Measurements from ENCODE around the gene CDKAL1.

CDKAL1 gene

GRCh38 chr6:20620043-20620442 lies 85.8 kb downstream of the CDKAL1 start:
- H3K27ac ChIP-seq (ENCODE audit: poor library complexity, severe bottlenecking), result peak overlapping the region; percentile 31
- H3K36me3 ChIP-seq (ENCODE audit: low read depth), result no peaks in the 10 kb centered on the region
- DNase-seq (ENCODE audit: low spot score) (no peak), ATAC-seq (ENCODE audit: low read depth) (peak; percentile 60; the same call in 2 of the 3 replicates)
- TF ChIP-seq, protein P1, sequence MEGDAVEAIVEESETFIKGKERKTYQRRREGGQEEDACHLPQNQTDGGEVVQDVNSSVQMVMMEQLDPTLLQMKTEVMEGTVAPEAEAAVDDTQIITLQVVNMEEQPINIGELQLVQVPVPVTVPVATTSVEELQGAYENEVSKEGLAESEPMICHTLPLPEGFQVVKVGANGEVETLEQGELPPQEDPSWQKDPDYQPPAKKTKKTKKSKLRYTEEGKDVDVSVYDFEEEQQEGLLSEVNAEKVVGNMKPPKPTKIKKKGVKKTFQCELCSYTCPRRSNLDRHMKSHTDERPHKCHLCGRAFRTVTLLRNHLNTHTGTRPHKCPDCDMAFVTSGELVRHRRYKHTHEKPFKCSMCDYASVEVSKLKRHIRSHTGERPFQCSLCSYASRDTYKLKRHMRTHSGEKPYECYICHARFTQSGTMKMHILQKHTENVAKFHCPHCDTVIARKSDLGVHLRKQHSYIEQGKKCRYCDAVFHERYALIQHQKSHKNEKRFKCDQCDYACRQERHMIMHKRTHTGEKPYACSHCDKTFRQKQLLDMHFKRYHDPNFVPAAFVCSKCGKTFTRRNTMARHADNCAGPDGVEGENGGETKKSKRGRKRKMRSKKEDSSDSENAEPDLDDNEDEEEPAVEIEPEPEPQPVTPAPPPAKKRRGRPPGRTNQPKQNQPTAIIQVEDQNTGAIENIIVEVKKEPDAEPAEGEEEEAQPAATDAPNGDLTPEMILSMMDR (IDR thresholded peaks at IDR 0.05; ENCODE audit: poor library complexity, severe bottlenecking), result no peak
- no peak overlapping the region for H3K4me3 ChIP-seq (ENCODE audit: severe bottlenecking)
- peaks cover 26% of the 10 kb centered on the region for H3K4me1 ChIP-seq (ENCODE audit: insufficient read depth, poor library complexity, severe bottlenecking)
- no peaks in the 10 kb centered on the region for H3K9me3 ChIP-seq (ENCODE audit: severe bottlenecking)
- H3K27me3 ChIP-seq (ENCODE audit: insufficient read depth, poor library complexity, severe bottlenecking), result no peaks in the 10 kb centered on the region

GRCh38 chr6:20623761-20624160 lies 89.5 kb downstream of the CDKAL1 start:
- Histone ChIP-seq H3K9me3 (ENCODE audit: severe bottlenecking) (no peaks in the 10 kb centered on the region), H3K36me3 (ENCODE audit: low read depth) (no peaks in the 10 kb centered on the region), H3K4me3 (ENCODE audit: severe bottlenecking) (no peak overlapping the region), H3K27me3 (ENCODE audit: insufficient read depth, poor library complexity, severe bottlenecking) (no peaks in the 10 kb centered on the region), H3K27ac (ENCODE audit: poor library complexity, severe bottlenecking) (no peak overlapping the region), H3K4me1 (ENCODE audit: insufficient read depth, poor library complexity, severe bottlenecking) (peaks cover 19% of the 10 kb centered on the region)
- no peak for ATAC-seq (ENCODE audit: low read depth)
- TF ChIP-seq, protein P1 (IDR thresholded peaks at IDR 0.05; ENCODE audit: poor library complexity, severe bottlenecking), result no peak
- no peak for DNase-seq (ENCODE audit: low spot score)

DNA sequence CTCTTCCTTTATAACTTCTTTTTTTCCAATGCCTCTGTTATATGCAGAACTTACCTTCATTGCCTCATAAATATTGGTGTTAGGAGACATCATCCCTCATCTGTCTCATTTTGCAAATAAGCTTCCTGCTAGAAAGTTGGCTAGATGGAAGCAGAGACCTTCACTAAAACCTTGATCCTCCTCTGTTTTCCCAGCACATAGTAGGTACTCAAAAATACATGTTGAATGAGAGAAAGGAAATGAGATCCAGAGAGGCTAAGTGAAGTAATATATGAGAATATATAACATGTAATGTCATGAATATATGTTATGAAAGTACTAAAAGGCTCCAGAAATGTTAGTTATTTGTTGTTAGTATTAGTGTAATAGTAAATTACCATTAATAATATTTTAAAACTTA lies 91.9 kb downstream of the CDKAL1 start:
- H3K27ac ChIP-seq (ENCODE audit: poor library complexity, severe bottlenecking), result no peak overlapping the region
- H3K9me3 ChIP-seq (ENCODE audit: severe bottlenecking), result no peaks in the 10 kb centered on the region
- DNase-seq (ENCODE audit: low spot score) (no peak), ATAC-seq (ENCODE audit: low read depth) (no peak)
- no peaks in the 10 kb centered on the region for H3K27me3 ChIP-seq (ENCODE audit: insufficient read depth, poor library complexity, severe bottlenecking)
- no peaks in the 10 kb centered on the region for H3K36me3 ChIP-seq (ENCODE audit: low read depth)
- TF ChIP-seq, protein P1 (IDR thresholded peaks at IDR 0.05; ENCODE audit: poor library complexity, severe bottlenecking), result no peak
- H3K4me1 ChIP-seq (ENCODE audit: insufficient read depth, poor library complexity, severe bottlenecking), result no peaks in the 10 kb centered on the region
- H3K4me3 ChIP-seq (ENCODE audit: severe bottlenecking), result no peak overlapping the region

DNA sequence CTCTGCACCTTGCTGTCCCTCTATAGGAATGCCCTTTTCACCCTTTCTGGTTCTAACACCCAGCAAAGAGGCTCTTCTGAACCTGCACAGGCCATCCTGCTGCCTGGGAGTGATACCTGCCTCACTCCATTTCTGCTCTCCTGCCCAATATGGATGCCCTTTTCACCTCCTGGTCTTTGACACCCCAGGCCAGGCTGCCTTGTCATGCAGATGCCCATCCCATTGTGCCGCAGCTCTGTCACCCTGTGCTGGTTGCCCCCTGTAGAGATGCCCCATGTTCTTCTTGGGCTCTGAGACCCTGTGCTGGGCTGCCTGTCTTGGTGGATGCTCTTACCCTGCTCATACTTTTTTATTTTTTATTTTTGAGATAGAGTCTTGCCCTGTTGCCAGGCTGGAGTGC lies 95.3 kb downstream of the CDKAL1 start:
- Histone ChIP-seq H3K27me3 (ENCODE audit: insufficient read depth, poor library complexity, severe bottlenecking) (no peaks in the 10 kb centered on the region), H3K36me3 (ENCODE audit: low read depth) (no peaks in the 10 kb centered on the region; the same call in 1 of the 2 replicates), H3K9me3 (ENCODE audit: severe bottlenecking) (no peaks in the 10 kb centered on the region), H3K27ac (ENCODE audit: poor library complexity, severe bottlenecking) (no peak overlapping the region), H3K4me1 (ENCODE audit: insufficient read depth, poor library complexity, severe bottlenecking) (no peaks in the 10 kb centered on the region), H3K4me3 (ENCODE audit: severe bottlenecking) (no peak overlapping the region)
- ATAC-seq (ENCODE audit: low read depth), result no peak
- TF ChIP-seq, protein P1 (IDR thresholded peaks at IDR 0.05; ENCODE audit: poor library complexity, severe bottlenecking), result no peak
- DNase-seq (ENCODE audit: low spot score), result no peak

DNA sequence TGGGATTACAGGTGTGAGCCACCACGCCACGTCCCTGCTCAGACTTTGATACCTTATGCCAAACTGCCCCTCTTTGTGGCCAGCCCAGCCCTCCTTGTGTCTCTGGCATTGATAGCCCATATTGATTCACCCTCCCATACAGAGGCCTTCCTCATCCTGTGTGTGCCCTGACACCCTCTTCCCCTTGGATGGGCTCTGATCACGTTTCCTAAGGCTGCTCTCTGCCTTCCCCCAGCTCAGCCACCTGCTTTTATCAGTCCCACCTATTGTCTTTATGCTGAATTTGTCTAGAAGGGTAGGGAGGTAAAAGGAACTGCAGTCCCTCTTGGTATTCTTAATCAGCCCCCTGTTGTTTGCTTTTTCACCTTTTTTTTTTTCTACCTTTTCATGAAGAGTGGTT lies 95.9 kb downstream of the CDKAL1 start:
- Histone ChIP-seq H3K4me3 (ENCODE audit: severe bottlenecking) (no peak overlapping the region), H3K36me3 (ENCODE audit: low read depth) (no peaks in the 10 kb centered on the region; the same call in 1 of the 2 replicates), H3K4me1 (ENCODE audit: insufficient read depth, poor library complexity, severe bottlenecking) (no peaks in the 10 kb centered on the region), H3K27ac (ENCODE audit: poor library complexity, severe bottlenecking) (no peak overlapping the region), H3K9me3 (ENCODE audit: severe bottlenecking) (no peaks in the 10 kb centered on the region), H3K27me3 (ENCODE audit: insufficient read depth, poor library complexity, severe bottlenecking) (no peaks in the 10 kb centered on the region)
- ATAC-seq (ENCODE audit: low read depth) (no peak), DNase-seq (ENCODE audit: low spot score) (no peak)
- TF ChIP-seq, protein P1 (IDR thresholded peaks at IDR 0.05; ENCODE audit: poor library complexity, severe bottlenecking), result no peak
